Cerebellar nuclear complex (tissue), 1 donor: Measurements from ENCODE around the gene RFX4.

Experiments used
- DNase-seq, 2 experiments: peaks; one replicate each; lab custom pipeline; 2025; lab: John Stamatoyannopoulos, UW

The RFX4 gene

GRCh38 chr12:106647793-106648514 lies 65.2 kb downstream of the RFX4 start:
- DNase-seq = no peak

GRCh38 chr12:106648736-106649135 lies 65.9 kb downstream of the RFX4 start:
- no peak for DNase-seq

- DNase-seq = no peak
These were observed 68.7 kb downstream of the RFX4 start for GRCh38 chr12:106651552-106651951.

- no peak for DNase-seq
These were observed 69.8 kb downstream of the RFX4 start for GRCh38 chr12:106652510-106653015.

- no peak for DNase-seq
These were observed 72.8 kb downstream of the RFX4 start for GRCh38 chr12:106655577-106655976.

GRCh38 chr12:106657488-106657887 lies 74.7 kb downstream of the RFX4 start:
- DNase-seq = no peak

- no peak for DNase-seq
These were observed 80.6 kb downstream of the RFX4 start for GRCh38 chr12:106663385-106663784.

GRCh38 chr12:106669216-106669615 lies 86.4 kb downstream of the RFX4 start:
- no peak for DNase-seq

GRCh38 chr12:106670131-106670530 lies 87.3 kb downstream of the RFX4 start:
- DNase-seq = no peak

- DNase-seq = no peak
These were observed 89.0 kb downstream of the RFX4 start for GRCh38 chr12:106671840-106672239.

GRCh38 chr12:106672314-106673025 lies 89.7 kb downstream of the RFX4 start:
- DNase-seq = no peak

- DNase-seq = no peak
These were observed 90.3 kb downstream of the RFX4 start for GRCh38 chr12:106673141-106673540.

- DNase-seq = no peak
These were observed 93.0 kb downstream of the RFX4 start for GRCh38 chr12:106675651-106676435.

GRCh38 chr12:106679574-106679973 lies 96.8 kb downstream of the RFX4 start:
- DNase-seq = no peak

GRCh38 chr12:106680280-106680679 lies 97.5 kb downstream of the RFX4 start:
- DNase-seq = no peak

- no peak for DNase-seq
These were observed 98.4 kb downstream of the RFX4 start for GRCh38 chr12:106681210-106681609.

- DNase-seq = no peak
These were observed 99.9 kb downstream of the RFX4 start for GRCh38 chr12:106682594-106683234.

GRCh38 chr12:106684497-106684896 lies 101.7 kb downstream of the RFX4 start:
- DNase-seq = no peak

- no peak for DNase-seq
These were observed 102.6 kb downstream of the RFX4 start for GRCh38 chr12:106685381-106685780.

GRCh38 chr12:106687672-106688071 lies 104.9 kb downstream of the RFX4 start:
- DNase-seq = no peak

- no peak for DNase-seq
These were observed 107.9 kb downstream of the RFX4 start for GRCh38 chr12:106690569-106691305.
